Measurements from ENCODE around the gene CRY2. TPM values are rescaled to one million over a fixed set of nuclear protein-coding genes. Genes with fewer than 3 reads are reported as not detected.

Gene CRY2
- total and polyA plus RNA-seq, 2 experiments from 2014 or later = 9.5 to 15.4 TPM

DNA sequence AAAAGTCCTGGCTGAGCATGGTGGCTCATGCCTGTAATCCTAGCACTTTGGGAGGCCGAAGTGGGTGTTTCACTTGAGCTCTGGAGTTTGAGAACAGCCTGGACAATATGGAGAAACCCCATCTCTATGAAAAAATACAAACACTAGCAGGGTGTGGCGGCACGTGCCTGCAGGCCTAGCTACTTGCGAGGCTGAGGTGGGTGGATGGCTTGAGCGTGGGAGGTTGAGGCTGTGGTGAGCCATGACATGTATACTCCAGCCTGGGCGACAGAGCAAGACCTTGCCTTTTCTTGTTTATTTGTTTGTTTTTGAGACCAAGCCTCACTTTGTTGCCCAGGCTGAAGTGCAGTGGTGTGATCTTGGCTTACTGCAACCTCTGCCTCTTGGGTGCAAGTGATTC is 8.1 kb upstream of the CRY2 start:
- H3K27me3 Mint-ChIP-seq (ENCODE audit: insufficient read depth, low read depth, poor library complexity) = peaks cover 3% of the 10 kb centered on the region
- no peak overlapping the region for H3K27ac ChIP-seq (ENCODE audit: low read depth)
- no peak overlapping the region for H2AFZ ChIP-seq
- H3K27ac Mint-ChIP-seq = no peak overlapping the region
- H4K20me1 ChIP-seq (replicated peaks; ENCODE audit: insufficient read depth) = no peaks in the 10 kb centered on the region
- H3K4me1 Mint-ChIP-seq = peaks cover 5% of the 10 kb centered on the region; the same call in 2 of the 3 replicates
- H3K4me3 ChIP-seq = no peak overlapping the region
- TF ChIP-seq POLR2AphosphoS5 (IDR thresholded peaks at IDR 0.05; ENCODE audit: low read depth) (no peak), ZNF114 (CRISPR knock-in tag; IDR thresholded peaks at IDR 0.05) (no peak), EZH2 (IDR thresholded peaks at IDR 0.05; ENCODE audit: low read depth, unreplicated experiment) (no peak), ZNF331 (CRISPR knock-in tag; IDR thresholded peaks at IDR 0.05; ENCODE audit: low read depth) (no peak), EZH2phosphoT487 (IDR thresholded peaks at IDR 0.05; ENCODE audit: unreplicated experiment) (no peak), CREB1 (CRISPR knock-in tag; IDR thresholded peaks at IDR 0.05; ENCODE audit: low read depth) (no peak), JUNB (IDR thresholded peaks at IDR 0.05; ENCODE audit: unreplicated experiment) (no peak), STAT1 (IDR thresholded peaks at IDR 0.05; ENCODE audit: unreplicated experiment) (no peak)
- TF ChIP-seq, protein P1, sequence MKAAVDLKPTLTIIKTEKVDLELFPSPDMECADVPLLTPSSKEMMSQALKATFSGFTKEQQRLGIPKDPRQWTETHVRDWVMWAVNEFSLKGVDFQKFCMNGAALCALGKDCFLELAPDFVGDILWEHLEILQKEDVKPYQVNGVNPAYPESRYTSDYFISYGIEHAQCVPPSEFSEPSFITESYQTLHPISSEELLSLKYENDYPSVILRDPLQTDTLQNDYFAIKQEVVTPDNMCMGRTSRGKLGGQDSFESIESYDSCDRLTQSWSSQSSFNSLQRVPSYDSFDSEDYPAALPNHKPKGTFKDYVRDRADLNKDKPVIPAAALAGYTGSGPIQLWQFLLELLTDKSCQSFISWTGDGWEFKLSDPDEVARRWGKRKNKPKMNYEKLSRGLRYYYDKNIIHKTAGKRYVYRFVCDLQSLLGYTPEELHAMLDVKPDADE (IDR thresholded peaks at IDR 0.05) = no peak
- TF ChIP-seq, protein P2, sequence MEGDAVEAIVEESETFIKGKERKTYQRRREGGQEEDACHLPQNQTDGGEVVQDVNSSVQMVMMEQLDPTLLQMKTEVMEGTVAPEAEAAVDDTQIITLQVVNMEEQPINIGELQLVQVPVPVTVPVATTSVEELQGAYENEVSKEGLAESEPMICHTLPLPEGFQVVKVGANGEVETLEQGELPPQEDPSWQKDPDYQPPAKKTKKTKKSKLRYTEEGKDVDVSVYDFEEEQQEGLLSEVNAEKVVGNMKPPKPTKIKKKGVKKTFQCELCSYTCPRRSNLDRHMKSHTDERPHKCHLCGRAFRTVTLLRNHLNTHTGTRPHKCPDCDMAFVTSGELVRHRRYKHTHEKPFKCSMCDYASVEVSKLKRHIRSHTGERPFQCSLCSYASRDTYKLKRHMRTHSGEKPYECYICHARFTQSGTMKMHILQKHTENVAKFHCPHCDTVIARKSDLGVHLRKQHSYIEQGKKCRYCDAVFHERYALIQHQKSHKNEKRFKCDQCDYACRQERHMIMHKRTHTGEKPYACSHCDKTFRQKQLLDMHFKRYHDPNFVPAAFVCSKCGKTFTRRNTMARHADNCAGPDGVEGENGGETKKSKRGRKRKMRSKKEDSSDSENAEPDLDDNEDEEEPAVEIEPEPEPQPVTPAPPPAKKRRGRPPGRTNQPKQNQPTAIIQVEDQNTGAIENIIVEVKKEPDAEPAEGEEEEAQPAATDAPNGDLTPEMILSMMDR (conservative IDR thresholded peaks at IDR 0.05; ENCODE audit: low read depth in 2 of 2) = no peak
- TF ChIP-seq, protein P3, sequence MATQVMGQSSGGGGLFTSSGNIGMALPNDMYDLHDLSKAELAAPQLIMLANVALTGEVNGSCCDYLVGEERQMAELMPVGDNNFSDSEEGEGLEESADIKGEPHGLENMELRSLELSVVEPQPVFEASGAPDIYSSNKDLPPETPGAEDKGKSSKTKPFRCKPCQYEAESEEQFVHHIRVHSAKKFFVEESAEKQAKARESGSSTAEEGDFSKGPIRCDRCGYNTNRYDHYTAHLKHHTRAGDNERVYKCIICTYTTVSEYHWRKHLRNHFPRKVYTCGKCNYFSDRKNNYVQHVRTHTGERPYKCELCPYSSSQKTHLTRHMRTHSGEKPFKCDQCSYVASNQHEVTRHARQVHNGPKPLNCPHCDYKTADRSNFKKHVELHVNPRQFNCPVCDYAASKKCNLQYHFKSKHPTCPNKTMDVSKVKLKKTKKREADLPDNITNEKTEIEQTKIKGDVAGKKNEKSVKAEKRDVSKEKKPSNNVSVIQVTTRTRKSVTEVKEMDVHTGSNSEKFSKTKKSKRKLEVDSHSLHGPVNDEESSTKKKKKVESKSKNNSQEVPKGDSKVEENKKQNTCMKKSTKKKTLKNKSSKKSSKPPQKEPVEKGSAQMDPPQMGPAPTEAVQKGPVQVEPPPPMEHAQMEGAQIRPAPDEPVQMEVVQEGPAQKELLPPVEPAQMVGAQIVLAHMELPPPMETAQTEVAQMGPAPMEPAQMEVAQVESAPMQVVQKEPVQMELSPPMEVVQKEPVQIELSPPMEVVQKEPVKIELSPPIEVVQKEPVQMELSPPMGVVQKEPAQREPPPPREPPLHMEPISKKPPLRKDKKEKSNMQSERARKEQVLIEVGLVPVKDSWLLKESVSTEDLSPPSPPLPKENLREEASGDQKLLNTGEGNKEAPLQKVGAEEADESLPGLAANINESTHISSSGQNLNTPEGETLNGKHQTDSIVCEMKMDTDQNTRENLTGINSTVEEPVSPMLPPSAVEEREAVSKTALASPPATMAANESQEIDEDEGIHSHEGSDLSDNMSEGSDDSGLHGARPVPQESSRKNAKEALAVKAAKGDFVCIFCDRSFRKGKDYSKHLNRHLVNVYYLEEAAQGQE (IDR thresholded peaks at IDR 0.05; ENCODE audit: unreplicated experiment) = no peak
- TF ChIP-seq, protein P4, sequence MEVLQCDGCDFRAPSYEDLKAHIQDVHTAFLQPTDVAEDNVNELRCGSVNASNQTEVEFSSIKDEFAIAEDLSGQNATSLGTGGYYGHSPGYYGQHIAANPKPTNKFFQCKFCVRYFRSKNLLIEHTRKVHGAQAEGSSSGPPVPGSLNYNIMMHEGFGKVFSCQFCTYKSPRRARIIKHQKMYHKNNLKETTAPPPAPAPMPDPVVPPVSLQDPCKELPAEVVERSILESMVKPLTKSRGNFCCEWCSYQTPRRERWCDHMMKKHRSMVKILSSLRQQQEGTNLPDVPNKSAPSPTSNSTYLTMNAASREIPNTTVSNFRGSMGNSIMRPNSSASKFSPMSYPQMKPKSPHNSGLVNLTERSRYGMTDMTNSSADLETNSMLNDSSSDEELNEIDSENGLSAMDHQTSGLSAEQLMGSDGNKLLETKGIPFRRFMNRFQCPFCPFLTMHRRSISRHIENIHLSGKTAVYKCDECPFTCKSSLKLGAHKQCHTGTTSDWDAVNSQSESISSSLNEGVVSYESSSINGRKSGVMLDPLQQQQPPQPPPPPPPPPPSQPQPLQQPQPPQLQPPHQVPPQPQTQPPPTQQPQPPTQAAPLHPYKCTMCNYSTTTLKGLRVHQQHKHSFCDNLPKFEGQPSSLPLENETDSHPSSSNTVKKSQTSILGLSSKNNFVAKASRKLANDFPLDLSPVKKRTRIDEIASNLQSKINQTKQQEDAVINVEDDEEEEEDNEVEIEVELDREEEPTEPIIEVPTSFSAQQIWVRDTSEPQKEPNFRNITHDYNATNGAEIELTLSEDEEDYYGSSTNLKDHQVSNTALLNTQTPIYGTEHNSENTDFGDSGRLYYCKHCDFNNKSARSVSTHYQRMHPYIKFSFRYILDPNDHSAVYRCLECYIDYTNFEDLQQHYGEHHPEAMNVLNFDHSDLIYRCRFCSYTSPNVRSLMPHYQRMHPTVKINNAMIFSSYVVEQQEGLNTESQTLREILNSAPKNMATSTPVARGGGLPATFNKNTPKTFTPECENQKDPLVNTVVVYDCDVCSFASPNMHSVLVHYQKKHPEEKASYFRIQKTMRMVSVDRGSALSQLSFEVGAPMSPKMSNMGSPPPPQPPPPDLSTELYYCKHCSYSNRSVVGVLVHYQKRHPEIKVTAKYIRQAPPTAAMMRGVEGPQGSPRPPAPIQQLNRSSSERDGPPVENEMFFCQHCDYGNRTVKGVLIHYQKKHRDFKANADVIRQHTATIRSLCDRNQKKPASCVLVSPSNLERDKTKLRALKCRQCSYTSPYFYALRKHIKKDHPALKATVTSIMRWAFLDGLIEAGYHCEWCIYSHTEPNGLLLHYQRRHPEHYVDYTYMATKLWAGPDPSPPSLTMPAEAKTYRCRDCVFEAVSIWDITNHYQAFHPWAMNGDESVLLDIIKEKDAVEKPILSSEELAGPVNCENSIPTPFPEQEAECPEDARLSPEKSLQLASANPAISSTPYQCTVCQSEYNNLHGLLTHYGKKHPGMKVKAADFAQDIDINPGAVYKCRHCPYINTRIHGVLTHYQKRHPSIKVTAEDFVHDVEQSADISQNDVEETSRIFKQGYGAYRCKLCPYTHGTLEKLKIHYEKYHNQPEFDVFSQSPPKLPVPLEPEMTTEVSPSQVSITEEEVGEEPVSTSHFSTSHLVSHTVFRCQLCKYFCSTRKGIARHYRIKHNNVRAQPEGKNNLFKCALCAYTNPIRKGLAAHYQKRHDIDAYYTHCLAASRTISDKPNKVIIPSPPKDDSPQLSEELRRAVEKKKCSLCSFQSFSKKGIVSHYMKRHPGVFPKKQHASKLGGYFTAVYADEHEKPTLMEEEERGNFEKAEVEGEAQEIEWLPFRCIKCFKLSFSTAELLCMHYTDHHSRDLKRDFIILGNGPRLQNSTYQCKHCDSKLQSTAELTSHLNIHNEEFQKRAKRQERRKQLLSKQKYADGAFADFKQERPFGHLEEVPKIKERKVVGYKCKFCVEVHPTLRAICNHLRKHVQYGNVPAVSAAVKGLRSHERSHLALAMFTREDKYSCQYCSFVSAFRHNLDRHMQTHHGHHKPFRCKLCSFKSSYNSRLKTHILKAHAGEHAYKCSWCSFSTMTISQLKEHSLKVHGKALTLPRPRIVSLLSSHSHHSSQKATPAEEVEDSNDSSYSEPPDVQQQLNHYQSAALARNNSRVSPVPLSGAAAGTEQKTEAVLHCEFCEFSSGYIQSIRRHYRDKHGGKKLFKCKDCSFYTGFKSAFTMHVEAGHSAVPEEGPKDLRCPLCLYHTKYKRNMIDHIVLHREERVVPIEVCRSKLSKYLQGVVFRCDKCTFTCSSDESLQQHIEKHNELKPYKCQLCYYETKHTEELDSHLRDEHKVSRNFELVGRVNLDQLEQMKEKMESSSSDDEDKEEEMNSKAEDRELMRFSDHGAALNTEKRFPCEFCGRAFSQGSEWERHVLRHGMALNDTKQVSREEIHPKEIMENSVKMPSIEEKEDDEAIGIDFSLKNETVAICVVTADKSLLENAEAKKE (CRISPR knock-in tag; IDR thresholded peaks at IDR 0.05) = no peak
- no peaks in the 10 kb centered on the region for H3K27me3 ChIP-seq (ENCODE audit: insufficient read depth)
- no peaks in the 10 kb centered on the region for H3K79me2 ChIP-seq (replicated peaks; ENCODE audit: insufficient read depth)
- no peaks in the 10 kb centered on the region for H3F3A ChIP-seq (replicated peaks; ENCODE audit: low read depth)
- no peaks in the 10 kb centered on the region for H3K36me3 Mint-ChIP-seq (ENCODE audit: low read depth)
- no peaks in the 10 kb centered on the region for H3K9me3 Mint-ChIP-seq
- no peaks in the 10 kb centered on the region for H3K36me3 ChIP-seq (ENCODE audit: insufficient read depth)
- no peak for ATAC-seq
- H3K4me2 ChIP-seq = no peak overlapping the region
- no peaks in the 10 kb centered on the region for H3K9me2 ChIP-seq (ENCODE audit: insufficient read depth)
- no peak for DNase-seq (ENCODE audit: low spot score)
- no peak overlapping the region for H3K4me3 Mint-ChIP-seq
- H3K4me1 ChIP-seq (ENCODE audit: insufficient read depth) = no peaks in the 10 kb centered on the region

Data from GM23338 (cell line).